Keratinocyte (primary cell): ENCODE measurements around the gene C19orf12. TPM values are rescaled to one million over a fixed set of nuclear protein-coding genes. Genes with fewer than 3 reads are reported as not detected.

Experiments used
- DNase-seq: peaks from one replicate; pipeline ENCODE4 v3.0.0-alpha.2; 2011; ENCODE audit warnings: low read depth, missing footprints, low spot score
- FAIRE-seq: peaks from 2 replicates; lab custom pipeline; 2011; peaks lifted over from hg19 to GRCh38; lab: Jason Lieb, UNC
- H2AFZ ChIP-seq: 2 replicates; pipeline ENCODE4 v1.6.0; 2012; ENCODE audit warnings: low read length, control low read depth, inconsistent platforms; ENCODE audit not compliant: control insufficient read depth
- H3K27ac ChIP-seq: 2 replicates; pipeline ENCODE4 v1.5.1; 2011; ENCODE audit warnings: low read length; ENCODE audit not compliant: control insufficient read depth, insufficient read depth
- H3K27me3 ChIP-seq: 3 replicates; pipeline ENCODE4 v1.6.0; 2011; ENCODE audit warnings: low read length; ENCODE audit not compliant: control insufficient read depth, insufficient read depth; ENCODE audit errors: extremely low read depth
- H3K36me3 ChIP-seq, 2 experiments: 2 replicates in 1 of 2; 3 replicates in 1 of 2; pipeline ENCODE4 v1.5.1; 2011; ENCODE audit warnings: low read length in 2 of 2, mild to moderate bottlenecking in 1 of 2; ENCODE audit not compliant: control insufficient read depth in 2 of 2, insufficient read depth in 2 of 2; ENCODE audit errors: extremely low read depth in 1 of 2
- H3K4me1 ChIP-seq: 3 replicates; pipeline ENCODE4 v1.5.1; 2011; ENCODE audit warnings: low read length; ENCODE audit not compliant: control insufficient read depth, insufficient read depth; ENCODE audit errors: extremely low read depth
- H3K4me2 ChIP-seq: 3 replicates; pipeline ENCODE4 v1.6.0; 2011; ENCODE audit warnings: low read depth, low read length; ENCODE audit not compliant: control insufficient read depth, insufficient read depth; ENCODE audit errors: extremely low read depth
- H3K4me3 ChIP-seq, 3 experiments: fragments of 200-600 bp in 1 of 3; sonication (generic) in 1 of 3; 2 replicates in 2 of 3; 3 replicates in 1 of 3; pipeline ENCODE4 v1.5.1; 2011 to 2016; ENCODE audit warnings: low read length in 3 of 3, mild to moderate bottlenecking in 3 of 3, control low read depth in 2 of 3, inconsistent platforms in 1 of 3, low read depth in 1 of 3, mixed read lengths in 1 of 3, mixed run types in 1 of 3, moderate library complexity in 1 of 3; ENCODE audit not compliant: control insufficient read depth in 2 of 3, insufficient read depth in 2 of 3; ENCODE audit errors: extremely low read depth in 1 of 3
- H3K79me2 ChIP-seq: 2 replicates; pipeline ENCODE4 v1.6.0; 2012; ENCODE audit warnings: low read length; ENCODE audit not compliant: control insufficient read depth, insufficient read depth
- H3K9ac ChIP-seq: 3 replicates; pipeline ENCODE4 v1.6.0; 2011; ENCODE audit warnings: low read length; ENCODE audit not compliant: control insufficient read depth, insufficient read depth; ENCODE audit errors: extremely low read depth
- H3K9me1 ChIP-seq: 3 replicates; pipeline ENCODE4 v1.6.0; 2011; ENCODE audit warnings: low read length; ENCODE audit not compliant: control insufficient read depth, insufficient read depth; ENCODE audit errors: extremely low read depth
- H3K9me3 ChIP-seq: 2 replicates; pipeline ENCODE4 v1.5.1; 2012; ENCODE audit warnings: low read depth, low read length; ENCODE audit not compliant: control insufficient read depth
- H4K20me1 ChIP-seq: 3 replicates; pipeline ENCODE4 v1.6.0; 2011; ENCODE audit warnings: low read length; ENCODE audit not compliant: control insufficient read depth, insufficient read depth; ENCODE audit errors: extremely low read depth
- CTCF ChIP-seq, 3 experiments: IDR thresholded peaks in 1 of 3; conservative IDR thresholded peaks in 1 of 3; optimal IDR thresholded peaks in 1 of 3; 2 replicates in 2 of 3; 3 replicates in 1 of 3; pipeline versions ENCODE3 to v1.5.1; 2011; ENCODE audit warnings: low read length in 3 of 3, mild to moderate bottlenecking in 3 of 3, moderate library complexity in 2 of 3, control low read depth in 1 of 3, inconsistent platforms in 1 of 3; ENCODE audit not compliant: insufficient read depth in 2 of 3; ENCODE audit errors: extremely low read depth in 1 of 3
- EZH2 ChIP-seq: IDR thresholded peaks from one replicate; pipeline ENCODE4 v1.6.1; 2012; ENCODE audit warnings: inconsistent platforms, mild to moderate bottlenecking, low read length, moderate library complexity
- dilution Hi-C: fragments of 300-500 bp; cut with MboI; formaldehyde crosslinking; loops from one replicate; pipeline ENCODE4 v1.7.0; 2020; ENCODE audit warnings: low sequenced_read_pairs; ENCODE audit not compliant: extremely low pct_ligation_motif_present
- polyA plus RNA-seq, 5 experiments: library from polyadenylated mRNA; depleted of rRNA in 3 of 5; stranded (reverse) in 3 of 5; stranded (forward) in 1 of 5; unstranded in 1 of 5; fragments of >200 nt; gene quantifications; 1 replicate in 1 of 5; 2 replicates in 3 of 5; 3 replicates in 1 of 5; pipeline versions ENCODE4 v1.2.1 to v1.2.3, GENCODE V29; 2011 to 2012; ENCODE audit warnings: missing spikeins in 2 of 5, low read depth in 1 of 5, low replicate concordance in 1 of 5

Gene C19orf12
- polyA plus RNA-seq, 1 donor (not counting 4 experiments of a cell fraction or from before 2014, with no cell fraction given), result 12.3 TPM

GRCh38 chr19:29667901-29668341 lies 47.1 kb downstream of the C19orf12 start:
- H3K27me3 ChIP-seq, result no peaks in the 10 kb centered on the region
- H3K4me3 ChIP-seq, result peak overlapping the region in 2 of 3 experiments; percentile 3 to 9
- peaks cover 3 to 10% of the 10 kb centered on the region in 2 experiments for H3K36me3 ChIP-seq
- no peak overlapping the region for H3K27ac ChIP-seq
- H3K9me1 ChIP-seq, result peaks cover 13% of the 10 kb centered on the region
- H3K9me3 ChIP-seq, result no peaks in the 10 kb centered on the region
- dilution Hi-C loops, result no loop called here
- no peak for DNase-seq
- H2AFZ ChIP-seq, result no peak overlapping the region
- peaks cover 70% of the 10 kb centered on the region for H3K79me2 ChIP-seq
- H3K9ac ChIP-seq, result no peak overlapping the region
- H4K20me1 ChIP-seq, result peaks cover 19% of the 10 kb centered on the region
- no peak for FAIRE-seq
- H3K4me2 ChIP-seq, result peak overlapping the region; percentile 43
- H3K4me1 ChIP-seq, result peaks cover 59% of the 10 kb centered on the region
- TF ChIP-seq CTCF (optimal IDR thresholded peaks at IDR 0.05 in 1 of 3, IDR thresholded peaks at IDR 0.05 in 1 of 3, conservative IDR thresholded peaks at IDR 0.05 in 1 of 3; ENCODE audit: extremely low read depth in 1 of 3, insufficient read depth in 2 of 3, low read length in 3 of 3) (no peak), EZH2 (no peak)

- Histone ChIP-seq H3K4me2 (peak overlapping the region; percentile 92), H3K27ac (no peak overlapping the region), H4K20me1 (peaks cover 14% of the 10 kb centered on the region), H3K4me3 (peak overlapping the region in 2 of 3 experiments; percentile 77 to 90), H3K9ac (no peak overlapping the region), H3K79me2 (peaks cover 64% of the 10 kb centered on the region), H3K9me1 (peaks cover 7% of the 10 kb centered on the region), H3K27me3 (no peaks in the 10 kb centered on the region), H3K36me3 (peaks cover 3 to 9% of the 10 kb centered on the region in 2 experiments), H2AFZ (no peak overlapping the region), H3K4me1 (peaks cover 65% of the 10 kb centered on the region), H3K9me3 (no peaks in the 10 kb centered on the region)
- dilution Hi-C loops, result no loop called here
- FAIRE-seq (no peak), DNase-seq (no peak)
- no peak for TF ChIP-seq CTCF (optimal IDR thresholded peaks at IDR 0.05 in 1 of 3, IDR thresholded peaks at IDR 0.05 in 1 of 3, conservative IDR thresholded peaks at IDR 0.05 in 1 of 3; ENCODE audit: extremely low read depth in 1 of 3, insufficient read depth in 2 of 3, low read length in 3 of 3)
- TF ChIP-seq EZH2, result no peak
These were observed 47.7 kb downstream of the C19orf12 start for GRCh38 chr19:29667387-29667783.
